Cardiac fibroblast (primary cell): Measurements from ENCODE around the gene SIVA1.

Experiments used
- DNase-seq, 2 donors: peaks; one replicate each; pipeline versions ENCODE4 v3.0.0 to v3.0.0-alpha.2; 2010; ENCODE audit warnings: low read depth in 2 of 2
- H3K4me3 ChIP-seq, 2 donors: replicated peaks in 1 of 2; 1 replicate in 1 of 2; 2 replicates in 1 of 2; pipeline ENCODE4 v1.5.1; 2011; ENCODE audit warnings: low read depth in 2 of 2, low read length in 2 of 2, mild to moderate bottlenecking in 2 of 2, moderate library complexity in 1 of 2
- TF ChIP-seq, protein P1 (sequence below): IDR thresholded peaks from one replicate; pipeline ENCODE4 v1.5.1; 2011; ENCODE audit warnings: low read depth, mild to moderate bottlenecking, low read length, inconsistent platforms

SIVA1 gene

DNA sequence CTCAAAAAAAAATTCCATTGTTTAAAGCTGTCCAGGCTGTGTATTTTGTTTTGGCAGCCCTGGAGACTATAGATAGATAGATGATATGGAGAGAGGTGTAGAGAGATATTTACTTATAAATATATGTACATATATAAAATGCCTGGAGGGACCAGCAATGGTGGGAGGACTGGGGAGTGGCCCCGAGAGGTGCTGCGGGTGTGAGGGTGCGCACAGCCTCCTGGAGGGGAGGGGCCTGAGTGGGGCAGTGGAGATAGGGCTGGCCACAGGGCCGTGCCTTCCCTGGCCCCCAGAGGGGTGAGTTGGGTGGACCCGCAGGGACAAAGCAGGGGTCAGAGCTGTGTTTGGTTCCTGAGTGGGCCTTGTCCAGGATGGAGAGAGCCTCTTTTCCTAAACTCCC, 22.5 kb upstream of the SIVA1 start:
- H3K4me3 ChIP-seq, result no peak overlapping the region
- TF ChIP-seq, protein P1, sequence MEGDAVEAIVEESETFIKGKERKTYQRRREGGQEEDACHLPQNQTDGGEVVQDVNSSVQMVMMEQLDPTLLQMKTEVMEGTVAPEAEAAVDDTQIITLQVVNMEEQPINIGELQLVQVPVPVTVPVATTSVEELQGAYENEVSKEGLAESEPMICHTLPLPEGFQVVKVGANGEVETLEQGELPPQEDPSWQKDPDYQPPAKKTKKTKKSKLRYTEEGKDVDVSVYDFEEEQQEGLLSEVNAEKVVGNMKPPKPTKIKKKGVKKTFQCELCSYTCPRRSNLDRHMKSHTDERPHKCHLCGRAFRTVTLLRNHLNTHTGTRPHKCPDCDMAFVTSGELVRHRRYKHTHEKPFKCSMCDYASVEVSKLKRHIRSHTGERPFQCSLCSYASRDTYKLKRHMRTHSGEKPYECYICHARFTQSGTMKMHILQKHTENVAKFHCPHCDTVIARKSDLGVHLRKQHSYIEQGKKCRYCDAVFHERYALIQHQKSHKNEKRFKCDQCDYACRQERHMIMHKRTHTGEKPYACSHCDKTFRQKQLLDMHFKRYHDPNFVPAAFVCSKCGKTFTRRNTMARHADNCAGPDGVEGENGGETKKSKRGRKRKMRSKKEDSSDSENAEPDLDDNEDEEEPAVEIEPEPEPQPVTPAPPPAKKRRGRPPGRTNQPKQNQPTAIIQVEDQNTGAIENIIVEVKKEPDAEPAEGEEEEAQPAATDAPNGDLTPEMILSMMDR, result no peak
- DNase-seq, result no peak

DNA sequence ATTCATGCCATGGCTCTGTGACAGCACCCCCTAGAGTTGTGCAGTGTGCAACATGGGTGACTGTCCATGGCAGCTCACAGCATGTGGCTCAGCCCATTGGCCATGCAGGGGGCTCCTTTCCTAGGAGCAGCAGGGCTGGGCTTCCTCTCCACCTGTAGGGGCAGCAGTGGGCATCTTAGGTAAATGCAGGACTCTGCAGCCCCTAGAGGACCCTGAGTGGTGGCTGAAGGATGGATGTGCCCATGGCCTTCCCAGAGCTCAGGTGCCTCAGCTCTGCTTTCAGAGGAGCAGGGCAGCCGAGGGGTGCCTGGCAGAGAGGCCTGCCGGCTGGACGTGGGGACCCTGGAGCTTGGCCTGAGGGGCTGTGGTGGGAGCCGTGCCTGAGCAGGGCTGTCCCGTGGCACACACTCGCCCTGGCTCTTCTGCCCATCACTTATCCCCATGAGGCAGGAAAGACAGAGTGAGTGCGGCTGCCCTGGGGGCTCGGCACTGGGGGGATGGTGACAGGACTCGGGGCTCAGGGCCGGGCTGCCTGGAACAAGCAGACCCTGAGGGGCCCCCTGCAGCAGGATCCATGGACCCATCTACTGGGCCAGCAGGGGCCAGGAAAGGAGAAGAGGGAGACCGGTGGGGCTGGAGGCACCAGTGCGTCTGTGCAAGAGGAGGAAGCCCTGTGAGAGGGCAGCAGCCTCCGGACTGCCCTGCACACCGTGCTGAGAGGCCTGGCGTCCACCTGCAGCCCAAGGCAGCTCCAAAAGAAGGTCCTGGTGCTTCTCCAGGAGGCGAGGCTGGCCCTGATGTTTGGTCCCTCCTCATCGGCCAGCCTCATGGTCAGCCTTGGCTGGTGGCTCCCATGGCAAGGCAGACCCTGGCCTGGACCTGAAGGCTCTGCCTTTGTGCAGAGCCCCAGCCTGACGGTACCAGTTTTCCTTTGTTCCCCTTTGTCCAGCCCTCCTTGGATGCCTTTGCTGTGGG, 21.3 kb upstream of the SIVA1 start:
- DNase-seq, result no peak
- H3K4me3 ChIP-seq, result no peak overlapping the region
- TF ChIP-seq, protein P1, result peak; percentile 37

DNA sequence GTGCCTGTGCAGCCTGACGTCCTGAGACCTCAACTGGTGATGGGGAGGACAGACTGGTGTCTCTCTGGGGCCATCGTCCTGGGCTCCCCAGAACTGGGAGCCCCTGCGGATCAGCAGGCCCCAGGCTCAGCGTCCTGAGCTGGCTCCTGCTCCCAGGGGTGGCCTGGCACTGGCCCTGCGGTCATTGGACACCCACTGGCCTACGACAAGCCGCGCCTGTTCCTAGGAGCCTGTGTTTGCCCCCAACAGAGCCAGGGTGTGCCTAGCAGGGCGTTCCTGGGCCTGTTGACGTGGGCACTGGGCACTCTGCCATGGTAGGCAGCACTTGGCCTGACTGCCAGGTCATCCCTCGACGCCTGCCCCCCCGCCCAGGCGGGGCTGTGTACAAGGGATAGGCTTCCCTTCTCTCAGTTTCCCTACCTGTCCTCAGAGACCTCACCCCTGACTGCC, 20.6 kb upstream of the SIVA1 start:
- TF ChIP-seq, protein P1, result no peak
- no peak overlapping the region for H3K4me3 ChIP-seq
- DNase-seq, result peak in 1 of 2 donors; percentile 47

DNA sequence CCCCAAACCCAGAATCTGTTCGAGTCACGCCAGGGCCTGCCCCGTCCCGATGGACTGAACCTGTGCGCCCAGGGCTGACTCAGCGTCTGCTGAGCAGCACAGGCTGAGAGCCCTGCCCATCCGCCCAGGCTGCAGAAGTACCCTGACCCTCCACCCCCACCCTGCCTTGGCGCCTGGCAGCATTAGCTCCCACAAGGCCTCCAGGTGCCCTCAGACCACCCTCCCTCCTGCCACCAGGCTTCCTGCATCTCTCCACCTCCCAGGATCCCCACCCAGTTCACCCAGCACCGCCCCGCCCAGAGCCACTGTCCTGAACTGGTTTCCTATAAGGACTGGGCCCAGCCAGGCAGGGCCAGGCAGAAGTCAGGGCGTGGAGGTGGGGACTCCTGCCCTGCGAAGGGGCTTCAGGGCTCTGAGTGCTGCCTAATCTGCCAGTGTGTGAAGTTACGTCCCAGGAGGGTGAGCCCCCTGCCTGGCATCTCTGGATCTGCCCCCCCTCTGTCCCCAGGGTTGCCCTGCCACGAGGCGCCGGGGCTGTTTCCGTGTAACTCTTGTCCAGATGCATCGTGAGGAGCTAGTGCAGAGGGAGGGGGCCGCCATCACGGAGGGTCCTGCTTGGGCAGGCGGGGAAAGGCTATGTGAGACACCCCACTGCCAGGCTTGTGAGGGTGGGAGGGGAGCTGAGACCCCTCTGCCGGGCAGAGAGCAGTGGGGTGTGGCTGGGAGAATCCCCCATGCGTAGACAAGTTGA, 19.8 kb upstream of the SIVA1 start:
- TF ChIP-seq, protein P1, result no peak
- DNase-seq, result no peak
- H3K4me3 ChIP-seq, result no peak overlapping the region

DNA sequence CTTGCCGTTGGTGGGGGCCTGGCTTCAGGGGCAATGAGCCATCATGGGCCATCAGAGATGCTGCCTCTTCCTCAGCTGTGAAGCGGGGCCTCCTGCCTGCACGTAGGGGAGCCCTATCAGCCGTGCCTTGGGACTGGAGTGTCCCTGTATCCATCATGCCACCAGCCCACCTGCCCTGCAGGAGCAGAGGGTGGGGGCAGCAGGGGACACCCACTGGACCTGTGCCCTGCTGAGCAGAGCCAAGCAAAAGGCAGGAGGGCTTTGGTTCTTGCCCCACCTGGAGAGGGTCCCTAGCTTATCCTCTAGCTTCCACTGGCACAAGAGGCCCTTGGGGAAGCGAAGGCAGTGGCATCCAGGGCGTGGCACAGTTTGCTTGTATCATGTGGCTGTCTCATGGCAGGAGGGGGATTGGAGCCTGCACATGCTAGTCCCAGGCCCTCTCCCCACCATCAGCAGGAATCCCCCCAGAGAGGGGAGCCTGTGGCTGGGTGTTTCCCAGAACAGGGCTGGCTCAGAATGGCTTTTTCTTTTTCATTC, 18.8 kb upstream of the SIVA1 start:
- H3K4me3 ChIP-seq, result no peak overlapping the region
- no peak for DNase-seq
- TF ChIP-seq, protein P1, result no peak

DNA sequence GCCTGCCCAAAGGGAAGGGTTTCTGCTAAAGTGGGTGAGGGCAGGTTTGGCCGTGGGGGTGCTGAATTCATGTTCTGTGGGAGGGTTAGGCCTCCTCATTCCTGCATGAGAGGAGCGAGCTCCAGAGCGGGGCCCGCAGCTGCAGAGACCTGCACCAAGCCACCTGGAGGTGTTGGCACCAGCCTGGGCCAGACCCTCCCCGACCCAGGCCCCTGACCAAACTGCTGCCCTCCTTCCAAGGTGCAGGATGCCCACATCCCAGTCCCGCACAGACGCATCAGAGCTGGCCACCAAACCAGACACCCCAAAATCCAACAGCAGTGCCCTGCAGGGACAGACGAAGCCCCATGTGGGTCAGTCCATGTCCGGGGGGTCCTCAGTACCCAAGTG, 18.4 kb upstream of the SIVA1 start:
- DNase-seq, result no peak
- TF ChIP-seq, protein P1, result no peak
- no peak overlapping the region for H3K4me3 ChIP-seq
